Body of pancreas (tissue), 4 donors: ENCODE data around the gene HIVEP2. TPM values are rescaled to one million over a fixed set of nuclear protein-coding genes. Genes with fewer than 3 reads are reported as not detected.

Experiments used
- ATAC-seq: fragments of 150-250 bp; one replicate; pipeline ENCODE4 v1.9.1; 2016
- DNase-seq, 4 donors: peaks; one replicate each; pipeline ENCODE4 v3.0.0-alpha.2; 2019
- H3K27ac ChIP-seq, 4 donors: fragments of 200-600 bp; sonication (generic); 1 replicate in 3 of 4; 2 replicates in 1 of 4; pipeline versions ENCODE4 v1.5.1 to v1.6.1; 2016 to 2019; ENCODE audit warnings: mild to moderate bottlenecking in 1 of 4, mixed read lengths in 1 of 4, moderate library complexity in 1 of 4
- H3K27me3 ChIP-seq, 2 donors: fragments of 200-600 bp; sonication (generic); one replicate each; pipeline ENCODE4 v1.6.0; 2016; ENCODE audit warnings: mild to moderate bottlenecking in 1 of 2
- H3K36me3 ChIP-seq, 2 donors: fragments of 200-600 bp; sonication (generic); replicated peaks in 1 of 2; 2 replicates each; pipeline ENCODE4 v1.5.1; 2016; ENCODE audit warnings: low read depth in 2 of 2; ENCODE audit not compliant: insufficient read depth in 1 of 2
- H3K4me1 ChIP-seq: fragments of 200-600 bp; sonication (generic); one replicate; pipeline ENCODE4 v1.6.0; 2016
- H3K4me3 ChIP-seq, 2 donors: fragments of 200-600 bp; sonication (generic); 1 replicate in 1 of 2; 2 replicates in 1 of 2; pipeline ENCODE4 v1.5.1; 2016 to 2019
- H3K9me3 ChIP-seq, 3 donors: fragments of 200-600 bp; sonication (generic); 1 replicate in 2 of 3; 2 replicates in 1 of 3; pipeline ENCODE4 v1.5.1; 2016
- CTCF ChIP-seq, 7 experiments: fragments of 450-650 bp in 4 of 7; fragments of 200-600 bp in 3 of 7; sonication (generic) in 3 of 7; IDR thresholded peaks; one replicate each; pipeline ENCODE4 v1.5.1; 2016 to 2019; ENCODE audit warnings: antibody characterized with exemption in 7 of 7
- POLR2A ChIP-seq, 3 donors: fragments of 450-650 bp; IDR thresholded peaks; one replicate each; pipeline ENCODE4 v1.6.1; 2016; ENCODE audit warnings: antibody characterized with exemption in 3 of 3, mild to moderate bottlenecking in 2 of 3
- WGBS, 2 donors: methylation state at CpG; one replicate each; pipeline ENCODE4 v1.1.5; 2017; 5-methylcytosine and 5-hydroxymethylcytosine counted together
- intact Hi-C: fragments of 100-400 bp; cut with DNase I; formaldehyde crosslinking; loops from one replicate; pipeline ENCODE4 v1.15.1; 2023
- total RNA-seq, 2 donors: library from RNA; depleted of rRNA; stranded (reverse); fragments of >200 nt; gene quantifications; one replicate each; pipeline ENCODE4 v1.1.0, GENCODE V29; 2016

The HIVEP2 gene
- total RNA-seq, 2 donors from 2014 or later, result 11.2 to 16.5 TPM

- H3K4me1 ChIP-seq, result peaks cover 21% of the 10 kb centered on the region
- H3K27ac ChIP-seq, result no peak overlapping the region
- WGBS, 2 donors, result 87 to 92% methylated on average over 2 of the region's 2 CpGs
- TF ChIP-seq CTCF (IDR thresholded peaks at IDR 0.05) (no peak), POLR2A (IDR thresholded peaks at IDR 0.05) (no peak)
- DNase-seq (no peak), ATAC-seq (no peak)
- H3K27me3 ChIP-seq, result no peaks in the 10 kb centered on the region
- no peaks in the 10 kb centered on the region for H3K36me3 ChIP-seq
- H3K9me3 ChIP-seq, result no peaks in the 10 kb centered on the region
- intact Hi-C loops, result no loop called here
- no peak overlapping the region for H3K4me3 ChIP-seq
Measured at GRCh38 chr6:142897659-142898058, 47.3 kb downstream of the HIVEP2 start.

- peaks cover 17% of the 10 kb centered on the region for H3K4me1 ChIP-seq
- H3K36me3 ChIP-seq, result no peaks in the 10 kb centered on the region
- intact Hi-C loops, result no loop called here
- DNase-seq (no peak), ATAC-seq (no peak)
- H3K27ac ChIP-seq, result no peak overlapping the region
- H3K9me3 ChIP-seq, result no peaks in the 10 kb centered on the region
- no peak overlapping the region for H3K4me3 ChIP-seq
- H3K27me3 ChIP-seq, result no peaks in the 10 kb centered on the region
- TF ChIP-seq POLR2A (IDR thresholded peaks at IDR 0.05) (no peak), CTCF (IDR thresholded peaks at IDR 0.05) (no peak)
Measured at GRCh38 chr6:142896732-142897131, 48.2 kb downstream of the HIVEP2 start.

- H3K27ac ChIP-seq, result no peak overlapping the region
- ATAC-seq (peak; percentile 58), DNase-seq (no peak)
- no peaks in the 10 kb centered on the region for H3K27me3 ChIP-seq
- no peaks in the 10 kb centered on the region for H3K9me3 ChIP-seq
- 32 to 55% methylated on average over 4 of the region's 4 CpGs for WGBS, 2 donors
- no peak overlapping the region for H3K4me3 ChIP-seq
- peaks cover 16% of the 10 kb centered on the region for H3K4me1 ChIP-seq
- TF ChIP-seq CTCF (IDR thresholded peaks at IDR 0.05) (no peak), POLR2A (IDR thresholded peaks at IDR 0.05) (no peak)
- H3K36me3 ChIP-seq, result no peaks in the 10 kb centered on the region
- intact Hi-C loops, result no loop called here
Measured at GRCh38 chr6:142893088-142893487, 51.9 kb downstream of the HIVEP2 start.

- no peaks in the 10 kb centered on the region for H3K27me3 ChIP-seq
- H3K27ac ChIP-seq, result no peak overlapping the region
- no peak overlapping the region for H3K4me3 ChIP-seq
- TF ChIP-seq CTCF (IDR thresholded peaks at IDR 0.05), result no peak
- no peak for TF ChIP-seq POLR2A (IDR thresholded peaks at IDR 0.05)
- intact Hi-C loops, result no loop called here
- WGBS, 2 donors, result 77 to 81% methylated on average over 10 of the region's 10 CpGs
- H3K36me3 ChIP-seq, result no peaks in the 10 kb centered on the region
- DNase-seq (no peak), ATAC-seq (no peak)
- no peaks in the 10 kb centered on the region for H3K9me3 ChIP-seq
- peaks cover 16% of the 10 kb centered on the region for H3K4me1 ChIP-seq
Measured at GRCh38 chr6:142892254-142893021, 52.5 kb downstream of the HIVEP2 start.

GRCh38 chr6:142891454-142891853, 53.5 kb downstream of the HIVEP2 start:
- intact Hi-C loops, result no loop called here
- Histone ChIP-seq H3K4me1 (peaks cover 26% of the 10 kb centered on the region), H3K4me3 (no peak overlapping the region), H3K27ac (no peak overlapping the region), H3K36me3 (no peaks in the 10 kb centered on the region), H3K27me3 (no peaks in the 10 kb centered on the region), H3K9me3 (no peaks in the 10 kb centered on the region)
- WGBS, 2 donors, result 80 to 87% methylated on average over 5 of the region's 5 CpGs
- no peak for DNase-seq
- no peak for TF ChIP-seq CTCF (IDR thresholded peaks at IDR 0.05)
- no peak for TF ChIP-seq POLR2A (IDR thresholded peaks at IDR 0.05)
- no peak for ATAC-seq
